ENCODE data around the gene SLC30A4. TPM values are rescaled to one million over a fixed set of nuclear protein-coding genes. Genes with fewer than 3 reads are reported as not detected.

SLC30A4 gene
- total RNA-seq, 1 experiment from 2014 or later: not detected

GRCh38 chr15:45497261-45497660 lies 25.3 kb downstream of the SLC30A4 start:
- no peak for TF ChIP-seq CTCF (conservative IDR thresholded peaks at IDR 0.05)
- H2BK120ac ChIP-seq (ENCODE audit: low read depth, low read length, poor library complexity, severe bottlenecking): no peak overlapping the region
- no peak overlapping the region for H2BK12ac ChIP-seq (ENCODE audit: insufficient read length, low read depth, low read length)
- no peak overlapping the region for H2BK20ac ChIP-seq (ENCODE audit: low read depth, low read length, poor library complexity, severe bottlenecking)
- no peaks in the 10 kb centered on the region for H3K9me3 Mint-ChIP-seq
- DNase-seq: no peak
- no peak overlapping the region for H3K4ac ChIP-seq (ENCODE audit: low read depth, low read length)
- no peaks in the 10 kb centered on the region for H3K9me3 ChIP-seq (ENCODE audit: control insufficient read depth, low read depth, low read length)
- H3K14ac ChIP-seq (ENCODE audit: insufficient read depth, low read length): no peak overlapping the region
- H4K20me1 ChIP-seq (ENCODE audit: control insufficient read depth, insufficient read depth, insufficient read length): no peaks in the 10 kb centered on the region
- no peak overlapping the region for H3K23ac ChIP-seq (ENCODE audit: insufficient read length, low read depth, low read length)
- peaks cover 18% of the 10 kb centered on the region for H3K27me3 Mint-ChIP-seq (ENCODE audit: low read depth)
- H4K8ac ChIP-seq (replicated peaks; ENCODE audit: insufficient read length, low read depth, low read length): no peak overlapping the region
- H2AK5ac ChIP-seq (ENCODE audit: insufficient read length, low read length): no peak overlapping the region
- H4K5ac ChIP-seq (ENCODE audit: insufficient read length, low read depth, low read length): no peak overlapping the region
- no peak overlapping the region for H3K4me2 ChIP-seq (ENCODE audit: insufficient read depth, insufficient read length, low read length)
- H2BK5ac ChIP-seq (ENCODE audit: insufficient read length, low read length): no peak overlapping the region
- H3K4me3 Mint-ChIP-seq: no peak overlapping the region
- no peak overlapping the region for H3K18ac ChIP-seq (ENCODE audit: insufficient read length, low read depth, low read length)
- no peaks in the 10 kb centered on the region for H3K4me1 ChIP-seq (ENCODE audit: insufficient read depth, low read length)
- H2AFZ ChIP-seq (ENCODE audit: low read length): no peak overlapping the region
- no peak overlapping the region for H3K27ac Mint-ChIP-seq
- H3K23me2 ChIP-seq (ENCODE audit: insufficient read length, low read depth, low read length, poor library complexity, severe bottlenecking): no peaks in the 10 kb centered on the region
- no peaks in the 10 kb centered on the region for H3K79me2 ChIP-seq (ENCODE audit: insufficient read depth, low read length)
- no peak overlapping the region for H3T11ph ChIP-seq (ENCODE audit: low read length)
- peaks cover 6 to 10% of the 10 kb centered on the region in 2 experiments for H3K4me1 Mint-ChIP-seq
- H3K79me1 ChIP-seq (ENCODE audit: insufficient read depth, low read depth, low read length, poor library complexity, severe bottlenecking): no peaks in the 10 kb centered on the region
- no peak overlapping the region for H2BK15ac ChIP-seq (ENCODE audit: low read depth, low read length)
- H4K91ac ChIP-seq (ENCODE audit: insufficient read length, low read depth, low read length): no peak overlapping the region
- no peak overlapping the region for H3K27ac ChIP-seq (ENCODE audit: insufficient read length, low read depth, low read length)
- H3K9ac ChIP-seq (ENCODE audit: extremely low read depth, insufficient read length, low read length): no peak overlapping the region
- H3K27me3 ChIP-seq (ENCODE audit: insufficient read depth, low read length): no peaks in the 10 kb centered on the region
- no peak overlapping the region for H3K56ac ChIP-seq (ENCODE audit: insufficient read length, low read depth, low read length)
- no CpG with 5 or more reads among the region's 3 CpGs for WGBS (ENCODE audit: extremely low coverage, insufficient read length, low lambda C conversion rate)
- H3K36me3 Mint-ChIP-seq (ENCODE audit: insufficient read depth in 1 of 3, low read depth in 3 of 3): no peaks in the 10 kb centered on the region

All from H9 (cell line).